B cell (primary cell): ENCODE results near the gene SMG1.

ENCODE experiments used
- EZH2 ChIP-seq: IDR thresholded peaks from 2 replicates; pipeline ENCODE4 v1.6.1; 2012; ENCODE audit warnings: borderline replicate concordance, low read depth, mild to moderate bottlenecking, moderate library complexity, low read length; ENCODE audit not compliant: insufficient read depth, poor library complexity, severe bottlenecking
- TF ChIP-seq, protein P1 (sequence below): fragments of 200-600 bp; IDR thresholded peaks from one replicate; pipeline ENCODE4 v1.8.0; 2022; ENCODE audit warnings: antibody characterized with exemption, mild to moderate bottlenecking

DNA sequence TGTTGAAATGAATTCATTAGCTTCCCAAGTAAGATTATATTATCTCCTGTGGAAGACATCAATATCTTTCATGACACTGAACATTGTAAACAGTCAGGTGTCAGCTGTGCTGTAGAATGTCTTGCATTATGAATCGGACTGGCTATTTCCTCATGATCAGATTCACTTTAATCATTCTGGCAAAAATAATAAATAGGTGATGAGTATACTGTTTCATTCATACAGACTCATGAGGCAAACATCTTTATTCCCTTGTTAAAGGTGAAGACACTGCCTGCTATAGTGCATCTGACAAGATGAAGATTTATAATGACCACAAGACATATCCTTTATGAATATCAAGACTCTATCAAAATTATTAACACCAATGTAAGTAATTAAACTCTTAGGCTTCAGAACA is 73.6 kb downstream of the SMG1 start:
- TF ChIP-seq, protein P1, sequence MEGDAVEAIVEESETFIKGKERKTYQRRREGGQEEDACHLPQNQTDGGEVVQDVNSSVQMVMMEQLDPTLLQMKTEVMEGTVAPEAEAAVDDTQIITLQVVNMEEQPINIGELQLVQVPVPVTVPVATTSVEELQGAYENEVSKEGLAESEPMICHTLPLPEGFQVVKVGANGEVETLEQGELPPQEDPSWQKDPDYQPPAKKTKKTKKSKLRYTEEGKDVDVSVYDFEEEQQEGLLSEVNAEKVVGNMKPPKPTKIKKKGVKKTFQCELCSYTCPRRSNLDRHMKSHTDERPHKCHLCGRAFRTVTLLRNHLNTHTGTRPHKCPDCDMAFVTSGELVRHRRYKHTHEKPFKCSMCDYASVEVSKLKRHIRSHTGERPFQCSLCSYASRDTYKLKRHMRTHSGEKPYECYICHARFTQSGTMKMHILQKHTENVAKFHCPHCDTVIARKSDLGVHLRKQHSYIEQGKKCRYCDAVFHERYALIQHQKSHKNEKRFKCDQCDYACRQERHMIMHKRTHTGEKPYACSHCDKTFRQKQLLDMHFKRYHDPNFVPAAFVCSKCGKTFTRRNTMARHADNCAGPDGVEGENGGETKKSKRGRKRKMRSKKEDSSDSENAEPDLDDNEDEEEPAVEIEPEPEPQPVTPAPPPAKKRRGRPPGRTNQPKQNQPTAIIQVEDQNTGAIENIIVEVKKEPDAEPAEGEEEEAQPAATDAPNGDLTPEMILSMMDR: no peak
- TF ChIP-seq EZH2: no peak
